ENCODE measurements around the gene CUEDC1. TPM values are rescaled to one million over a fixed set of nuclear protein-coding genes. Genes with fewer than 3 reads are reported as not detected.
A peak's percentile ranks its signal among the peaks of the same experiment; 100 is the strongest.

Gene CUEDC1
- polyA plus RNA-seq, 2 of the 4 experiments (the other 2 are of a cell fraction): 44.3 to 90.6 TPM

GRCh38 chr17:57949649-57950048, 5.6 kb downstream of the CUEDC1 start:
- no peak for FAIRE-seq
- POLR2A ChIA-PET: interaction anchor here (1.1 to 4.2 kb wide), 8 partner anchors 12 to 100 kb away, joined by 3 to 19 read pairs (median 8); partner anchors contain the start of genes MRPS23 and SRSF1
- CTCF ChIA-PET: interaction anchor here (0.7 to 26.8 kb wide), 17 partner anchors 10 to 163 kb away, joined by 3 to 386 read pairs (median 19); partner anchors contain the start of gene VEZF1
- peak overlapping the region; percentile 96 for H3K4me2 ChIP-seq
- DNase-seq (ENCODE audit: low read depth in 1 of 2, low spot score in 1 of 2): peak in 1 of 2 experiments; percentile 53
- peak overlapping the region; percentile 93 to 100 for H3K27ac ChIP-seq
- H3K4me1 ChIP-seq: peaks cover 93% of the 10 kb centered on the region
- no peak for TF ChIP-seq PBX3 (IDR thresholded peaks at IDR 0.05)
- no peak for TF ChIP-seq ZSCAN20 (CRISPR knock-in tag; IDR thresholded peaks at IDR 0.05)
- no peak for TF ChIP-seq MAFK (IDR thresholded peaks at IDR 0.05; ENCODE audit: partially characterized antibody)
- no peak for TF ChIP-seq E2F6 (IDR thresholded peaks at IDR 0.05; ENCODE audit: borderline replicate concordance, low read depth)
- TF ChIP-seq BHLHE40 (IDR thresholded peaks at IDR 0.05; ENCODE audit: low read depth, low read length): no peak
- no peak for TF ChIP-seq RARB (CRISPR knock-in tag; IDR thresholded peaks at IDR 0.05)
- no peak for TF ChIP-seq SREBF2 (IDR thresholded peaks at IDR 0.05)
- TF ChIP-seq ZC3H11A (IDR thresholded peaks at IDR 0.05): no peak
- TF ChIP-seq HDAC2 (IDR thresholded peaks at IDR 0.05): no peak
- no peak for TF ChIP-seq POLR2A (IDR thresholded peaks at IDR 0.05; ENCODE audit: low read length)
- no peak for TF ChIP-seq FOSB (CRISPR knock-in tag; IDR thresholded peaks at IDR 0.05)
- TF ChIP-seq ZFP36 (IDR thresholded peaks at IDR 0.05; ENCODE audit: borderline replicate concordance, partially characterized antibody): no peak
- TF ChIP-seq CEBPB (IDR thresholded peaks at IDR 0.05): no peak
- TF ChIP-seq REST (IDR thresholded peaks at IDR 0.05): no peak
- no peak for TF ChIP-seq CBX2 (IDR thresholded peaks at IDR 0.05; ENCODE audit: borderline replicate concordance, low read depth)
- TF ChIP-seq EHF (CRISPR knock-in tag; IDR thresholded peaks at IDR 0.05): no peak
- WGBS (ENCODE audit: missing lambda C conversion rate): 78% methylated on average over 5 of the region's 5 CpGs
- ATAC-seq: no peak
- H3K4me3 ChIP-seq: peak overlapping the region; percentile 3; the same call in 2 of the 3 replicates
- no peaks in the 10 kb centered on the region for H3K9me3 ChIP-seq

GRCh38 chr17:57948555-57949420, 6.4 kb downstream of the CUEDC1 start:
- whole genome bisulfite sequencing (ENCODE audit: missing lambda C conversion rate): 2% methylated on average over 5 of the region's 5 CpGs
- FAIRE-seq: peak; percentile 94
- TF ChIP-seq CEBPB (IDR thresholded peaks at IDR 0.05): peak in 1 of 2 experiments; percentile 55; a peak in 2 of 4 replicates
- TF ChIP-seq SMC3 (IDR thresholded peaks at IDR 0.05): peak; percentile 59
- no peak for TF ChIP-seq MYC (IDR thresholded peaks at IDR 0.05; ENCODE audit: borderline replicate concordance, low read length)
- no peak for TF ChIP-seq CHD4 (IDR thresholded peaks at IDR 0.05; ENCODE audit: borderline replicate concordance)
- TF ChIP-seq HDAC2 (IDR thresholded peaks at IDR 0.05): no peak
- no peak for TF ChIP-seq BHLHE40 (IDR thresholded peaks at IDR 0.05; ENCODE audit: low read depth, low read length)
- peak; percentile 50; the same call in 1 of the 2 replicates for TF ChIP-seq HOXB5 (CRISPR knock-in tag; IDR thresholded peaks at IDR 0.05)
- no peak for TF ChIP-seq RNF2 (IDR thresholded peaks at IDR 0.05; ENCODE audit: borderline replicate concordance, low read depth)
- peak; percentile 45 for TF ChIP-seq CTCF (IDR thresholded peaks at IDR 0.05)
- TF ChIP-seq JUN (IDR thresholded peaks at IDR 0.05): peak; percentile 80 to 92
- TF ChIP-seq HOXB13 (CRISPR knock-in tag; IDR thresholded peaks at IDR 0.05; ENCODE audit: low read depth): no peak
- TF ChIP-seq GATA3 (IDR thresholded peaks at IDR 0.05; ENCODE audit: borderline replicate concordance): peak; percentile 88
- no peak for TF ChIP-seq ATOH8 (CRISPR knock-in tag; IDR thresholded peaks at IDR 0.05; ENCODE audit: low read depth)
- TF ChIP-seq EHF (CRISPR knock-in tag; IDR thresholded peaks at IDR 0.05): no peak; the same call in 1 of the 2 replicates
- peak; percentile 50 to 82; a peak in 2 of 5 replicates for TF ChIP-seq EP300 (IDR thresholded peaks at IDR 0.05)

More at GRCh38 chr17:57948555-57949420, 6.4 kb downstream of the CUEDC1 start:
- DNase-seq (ENCODE audit: low read depth in 1 of 2, low spot score in 1 of 2): peak; percentile 98 to 99
- Histone ChIP-seq H3K4me1 (peaks cover 94% of the 10 kb centered on the region), H3K4me2 (peak overlapping the region; percentile 96), H3K4me3 (peak overlapping the region; percentile 7; the same call in 2 of the 3 replicates), H3K27ac (peak overlapping the region; percentile 93 to 100), H3K9me3 (no peaks in the 10 kb centered on the region)
- peak; percentile 85 to 86 for ATAC-seq
- ChIA-PET POLR2A (interaction anchor here (0.9 to 4.2 kb wide), 21 partner anchors 10 to 99 kb away, joined by 3 to 23 read pairs (median 8); partner anchors contain the start of genes MRPS23, SRSF1 and VEZF1), CTCF (interaction anchor here (0.7 to 26.8 kb wide), 21 partner anchors 1 to 164 kb away, joined by 3 to 386 read pairs (median 13); partner anchors contain the start of genes CUEDC1 and VEZF1)
